HG03442 (cell line): ENCODE measurements around the gene ESYT1.

Experiments used
- ATAC-seq: cut with Tn5 transposase; IDR thresholded peaks from one replicate; pipeline ENCODE4 v1.9.1; 2021; ENCODE audit warnings: mild to moderate bottlenecking, moderate library complexity; ENCODE audit not compliant: unreplicated experiment

ESYT1 gene

GRCh38 chr12:56127888-56128669 is at the start of gene ESYT1:
TSS of gene ESYT1 (plus strand) at chr12:56128267. CDS start at chr12:56128320, 53 bp downstream.
- ATAC-seq, result peak; percentile 90

- no peak for ATAC-seq
Measured at GRCh38 chr12:56078427-56078826, 49.6 kb upstream of the ESYT1 start.

GRCh38 chr12:56078931-56079722 is 48.9 kb upstream of the ESYT1 start:
- ATAC-seq, result peak; percentile 59

- ATAC-seq, result peak; percentile 45
Measured at GRCh38 chr12:56079723-56080555, 48.1 kb upstream of the ESYT1 start, which contains the start of gene ERBB3. TSS of gene ERBB3 (plus strand) at chr12:56080165. CDS start at chr12:56080301, 136 bp downstream.

- no peak for ATAC-seq
Measured at GRCh38 chr12:56080556-56081138, 47.4 kb upstream of the ESYT1 start.

- no peak for ATAC-seq
Measured at GRCh38 chr12:56081393-56082347, 46.4 kb upstream of the ESYT1 start.

GRCh38 chr12:56082382-56082781 is 45.7 kb upstream of the ESYT1 start:
- no peak for ATAC-seq

GRCh38 chr12:56082967-56083366 is 45.1 kb upstream of the ESYT1 start:
- no peak for ATAC-seq

- no peak for ATAC-seq
Measured at GRCh38 chr12:56084958-56085543, 43.0 kb upstream of the ESYT1 start.

- no peak for ATAC-seq
Measured at GRCh38 chr12:56086096-56086495, 42.0 kb upstream of the ESYT1 start.

- no peak for ATAC-seq
Measured at GRCh38 chr12:56086608-56087007, 41.5 kb upstream of the ESYT1 start.

- ATAC-seq, result no peak
Measured at GRCh38 chr12:56087220-56087619, 40.8 kb upstream of the ESYT1 start.

- ATAC-seq, result no peak
Measured at GRCh38 chr12:56097738-56098137, 30.3 kb upstream of the ESYT1 start.

- no peak for ATAC-seq
Measured at GRCh38 chr12:56098592-56098991, 29.5 kb upstream of the ESYT1 start.

GRCh38 chr12:56099787-56100186 is 28.3 kb upstream of the ESYT1 start:
- no peak for ATAC-seq

- no peak for ATAC-seq
Measured at GRCh38 chr12:56101045-56101444, 27.0 kb upstream of the ESYT1 start.

GRCh38 chr12:56102683-56103065 is 25.4 kb upstream of the ESYT1 start:
- no peak for ATAC-seq

- no peak for ATAC-seq
Measured at GRCh38 chr12:56103066-56103711, 24.9 kb upstream of the ESYT1 start.

GRCh38 chr12:56103823-56104108 is 24.3 kb upstream of the ESYT1 start:
- no peak for ATAC-seq
